Renal cortex interstitium (tissue), 15 donors: ENCODE results near the gene KRTAP21-2. TPM values are rescaled to one million over a fixed set of nuclear protein-coding genes. Genes with fewer than 3 reads are reported as not detected.
"Not testable (repeated sequence)": the region's sequence is repeated elsewhere in the genome, so short reads cannot be mapped to it uniquely, and the experiment has no call there.

Experiments used
- DNase-seq, 11 donors: peaks; one replicate each; pipeline ENCODE4 v3.0.0-alpha.2; 2013; ENCODE audit warnings: low read depth in 9 of 11, low spot score in 4 of 11; ENCODE audit errors: extremely low read depth in 1 of 11
- long read RNA-seq, 16 experiments: transcript quantifications; one replicate each; lab custom pipeline, GENCODE V29; 2026
- polyA plus RNA-seq, 3 donors: library from polyadenylated mRNA; unstranded; fragments of 120-200 nt; gene quantifications; one replicate each; pipeline ENCODE4 v1.2.1, GENCODE V29; 2013; ENCODE audit not compliant: insufficient read length in 3 of 3

KRTAP21-2 gene
- polyA plus RNA-seq, result not detected
- long read RNA-seq, donor 1, result 0 reads
- long read RNA-seq, donor 2, result 0 reads
- long read RNA-seq, donor 3, result 0 reads
- long read RNA-seq, donor 4, result 0 reads
- long read RNA-seq, donor 5, result 0 reads
- long read RNA-seq, donor 6, result 0 reads
- long read RNA-seq, donor 7, result 0 reads
- long read RNA-seq, donor 8, result 0 reads
- long read RNA-seq, donor 9, result 0 reads
- long read RNA-seq, donor 10, result 0 reads
- long read RNA-seq, donor 11, result 0 reads
- long read RNA-seq, donor 12, result 0 reads
- long read RNA-seq, donor 13, result 0 reads
- long read RNA-seq, donor 14, result 0 reads
- long read RNA-seq, donor 15, result 0 reads
- long read RNA-seq, donor 16, result 0 reads

GRCh38 chr21:30747159-30747558 is at the start of gene KRTAP21-2:
Gene KRTAP21-2 (minus strand): TSS chr21:30747259. CDS start chr21:30747202, 57 bp downstream.
- no peak for DNase-seq

- no peak for DNase-seq
Observed at GRCh38 chr21:30793581-30794314, 46.7 kb upstream of the KRTAP21-2 start.

DNA sequence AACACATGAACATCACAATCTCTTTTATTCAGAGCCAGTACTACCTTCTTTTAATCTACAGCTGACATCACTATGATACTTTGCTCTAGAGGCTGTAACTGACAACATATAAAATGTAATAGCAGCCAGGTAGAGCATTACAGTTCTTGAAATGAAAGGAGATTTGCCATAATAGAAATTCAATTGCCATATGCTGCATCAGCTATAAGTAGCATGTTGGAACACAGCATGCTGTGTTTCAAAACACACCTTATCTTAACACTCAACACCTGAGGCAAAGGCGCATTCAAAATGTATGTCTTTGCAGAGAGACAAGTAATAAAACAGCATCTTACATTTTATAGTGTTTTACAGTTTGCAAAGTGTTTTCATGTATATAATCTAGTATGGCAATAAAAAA is 32.2 kb upstream of the KRTAP21-2 start:
- no peak for DNase-seq

- no peak for DNase-seq
Observed at GRCh38 chr21:30769724-30770431, 22.8 kb upstream of the KRTAP21-2 start.

- DNase-seq, result no peak
Observed at GRCh38 chr21:30760776-30761175, 13.7 kb upstream of the KRTAP21-2 start.

DNA sequence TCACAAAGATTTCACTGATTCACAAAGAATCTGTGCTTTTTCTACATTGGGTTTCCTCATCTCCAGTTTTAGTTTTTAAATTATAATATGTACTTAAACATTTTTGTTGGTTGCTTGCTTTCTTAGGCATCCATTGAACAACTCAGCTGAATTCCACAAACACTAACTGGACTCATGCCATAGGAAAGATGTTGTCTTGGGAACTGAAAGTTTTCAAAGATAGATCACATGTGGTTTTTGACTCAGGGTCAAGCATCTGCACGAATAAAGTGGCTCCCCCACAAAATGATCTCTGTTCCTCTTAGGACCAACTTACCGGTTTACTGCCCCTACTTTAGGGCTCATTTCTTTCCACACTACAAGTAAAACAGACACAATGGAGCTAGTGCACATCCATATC is 11.2 kb upstream of the KRTAP21-2 start:
- DNase-seq, result no peak

- DNase-seq, result not testable (repeated sequence)
Observed at GRCh38 chr21:30755328-30755727, 8.3 kb upstream of the KRTAP21-2 start, which contains the start of gene KRTAP21-1. Gene KRTAP21-1 (minus strand): TSS chr21:30755428. CDS start chr21:30755378, 50 bp downstream.

GRCh38 chr21:30740462-30740861 is 6.6 kb downstream of the KRTAP21-2 start:
- DNase-seq, result no peak

DNA sequence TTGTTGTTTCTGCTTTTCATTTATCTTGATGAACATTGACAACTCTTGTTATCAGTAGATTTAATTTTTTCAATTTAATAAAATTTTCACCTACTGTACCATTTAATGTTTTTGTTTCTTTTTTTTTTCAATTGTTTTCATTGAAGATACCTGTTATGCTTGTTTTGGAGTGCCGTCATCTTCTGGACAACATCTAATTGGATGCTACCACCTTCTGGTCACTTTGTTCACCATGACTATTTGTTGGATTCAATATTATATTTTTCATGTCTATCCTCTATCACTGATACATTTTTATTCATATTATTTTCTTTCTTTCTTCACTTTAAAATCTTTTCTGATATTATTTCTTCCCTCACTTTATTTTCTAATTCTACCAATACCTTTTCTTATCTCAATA is 14.0 kb downstream of the KRTAP21-2 start:
- no peak for DNase-seq

GRCh38 chr21:30726726-30727125 is 20.3 kb downstream of the KRTAP21-2 start:
- no peak for DNase-seq

GRCh38 chr21:30719401-30719800 is 27.7 kb downstream of the KRTAP21-2 start:
- DNase-seq, result no peak

DNA sequence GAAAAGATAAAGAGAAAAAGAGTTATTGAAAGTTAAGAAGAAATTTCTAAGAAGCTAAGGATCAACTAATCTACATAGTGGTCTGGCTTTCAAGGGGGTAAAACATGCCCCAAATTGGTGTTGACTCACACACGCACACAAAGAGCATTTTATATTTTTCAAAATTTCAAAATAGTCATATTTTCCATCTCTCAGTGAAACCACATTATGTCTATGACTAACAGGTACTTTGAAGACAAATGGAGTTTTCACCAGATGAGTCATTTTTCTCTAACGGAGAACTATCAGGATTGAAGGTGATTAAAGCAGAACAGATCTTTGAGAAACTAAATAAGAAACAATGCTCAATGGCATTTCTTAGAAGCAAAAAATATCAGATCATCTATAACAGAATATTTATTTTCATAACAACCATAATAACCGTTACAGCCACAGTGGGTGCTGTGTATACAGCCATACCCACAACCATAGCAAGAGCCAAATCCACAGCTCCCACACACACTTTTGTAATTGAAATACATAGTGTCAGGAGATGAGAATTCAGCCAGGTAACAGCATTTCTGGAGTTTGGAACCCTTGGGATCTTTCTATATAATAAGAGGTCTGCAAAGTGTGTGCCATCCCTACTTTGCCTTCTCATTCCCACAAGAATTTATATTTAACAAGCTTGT is 28.7 kb downstream of the KRTAP21-2 start, which contains the start of gene KRTAP21-3:
Gene KRTAP21-3 (minus strand): TSS at position 539 of the 671 bp plus-strand sequence. CDS start 18 bp downstream, at position 521.
- DNase-seq, result no peak

GRCh38 chr21:30717105-30717504 is 30.0 kb downstream of the KRTAP21-2 start:
- no peak for DNase-seq

DNA sequence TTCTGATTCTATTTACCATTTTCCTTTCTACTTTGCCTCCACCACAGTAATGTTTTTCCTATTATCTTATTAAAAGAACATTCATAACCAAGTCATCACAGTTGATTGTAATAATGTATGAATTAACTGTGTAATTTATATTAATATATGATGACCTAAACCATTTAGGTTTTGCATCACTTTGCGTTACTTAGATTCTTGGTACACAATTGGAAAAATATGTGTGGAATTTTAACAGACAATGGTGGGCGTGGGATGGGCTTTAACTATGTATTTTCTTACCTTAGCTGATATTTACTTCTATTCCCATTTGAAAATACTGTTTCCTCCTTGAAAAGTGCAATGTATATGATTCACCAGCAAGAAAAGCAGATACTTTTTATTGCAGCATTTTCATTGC is 32.1 kb downstream of the KRTAP21-2 start:
- DNase-seq, result no peak

GRCh38 chr21:30714456-30714855 is 32.6 kb downstream of the KRTAP21-2 start:
- DNase-seq, result no peak

GRCh38 chr21:30713766-30714165 is 33.3 kb downstream of the KRTAP21-2 start:
- no peak for DNase-seq

GRCh38 chr21:30710499-30710898 is 36.6 kb downstream of the KRTAP21-2 start:
- no peak for DNase-seq

DNA sequence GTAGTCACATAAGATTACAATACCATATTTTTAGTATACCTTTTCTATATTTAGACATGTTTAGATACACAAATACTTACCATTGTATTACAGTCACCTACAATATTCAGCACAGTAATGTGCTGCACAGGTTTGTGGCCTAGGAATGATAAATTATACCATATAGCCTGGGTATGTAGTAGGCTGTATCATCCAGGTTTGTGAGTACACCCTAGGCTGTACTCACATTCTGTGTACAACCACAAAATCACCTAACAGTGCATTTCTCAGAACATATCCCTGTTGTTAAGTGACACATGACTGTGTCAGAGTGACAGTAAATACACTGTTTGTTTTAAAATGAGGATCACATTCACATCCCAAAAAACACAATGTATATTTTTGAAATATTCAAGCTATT is 39.6 kb downstream of the KRTAP21-2 start:
- DNase-seq, result no peak
